Stimulated activated CD8-positive, alpha-beta memory T cell treated with anti-CD3 and anti-CD28 coated beads, Interleukin-2, amount 100 ng/mL, for 48 hours (primary cell): Measurements from ENCODE around the gene PPP1R26.
A peak's percentile ranks its signal among the peaks of the same experiment; 100 is the strongest.
"Not testable (repeated sequence)": the region's sequence is repeated elsewhere in the genome, so short reads cannot be mapped to it uniquely, and the experiment has no call there.

Source experiments
- DNase-seq, 2 donors: peaks; one replicate each; pipeline ENCODE4 v3.0.0-alpha.2; 2020; ENCODE audit warnings: low read depth in 2 of 2

PPP1R26 gene

DNA sequence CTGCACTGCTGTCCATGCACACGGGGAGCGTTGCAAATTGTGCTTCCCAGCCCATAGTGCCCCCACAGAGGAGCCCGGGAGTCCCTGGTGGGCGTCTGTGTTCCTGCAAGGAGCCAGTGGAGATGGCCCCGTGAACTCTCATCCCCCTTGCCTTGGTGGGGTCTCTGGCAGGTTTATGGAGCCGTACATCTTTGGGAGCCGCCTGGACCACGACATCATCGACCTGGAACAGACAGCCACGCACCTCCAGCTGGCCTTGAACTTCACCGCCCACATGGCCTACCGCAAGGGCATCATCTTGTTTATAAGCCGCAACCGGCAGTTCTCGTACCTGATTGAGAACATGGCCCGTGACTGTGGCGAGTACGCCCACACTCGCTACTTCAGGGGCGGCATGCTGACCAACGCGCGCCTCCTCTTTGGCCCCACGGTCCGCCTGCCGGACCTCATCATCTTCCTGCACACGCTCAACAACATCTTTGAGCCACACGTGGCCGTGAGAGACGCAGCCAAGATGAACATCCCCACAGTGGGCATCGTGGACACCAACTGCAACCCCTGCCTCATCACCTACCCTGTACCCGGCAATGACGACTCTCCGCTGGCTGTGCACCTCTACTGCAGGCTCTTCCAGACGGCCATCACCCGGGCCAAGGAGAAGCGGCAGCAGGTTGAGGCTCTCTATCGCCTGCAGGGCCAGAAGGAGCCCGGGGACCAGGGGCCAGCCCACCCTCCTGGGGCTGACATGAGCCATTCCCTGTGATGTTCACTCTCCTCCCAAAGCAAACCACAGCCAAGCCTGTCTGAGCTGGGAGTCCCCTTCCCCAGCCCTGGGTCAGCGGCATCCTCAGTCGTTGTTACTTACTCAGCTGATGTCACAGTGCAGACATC lies 24.0 kb downstream of the PPP1R26 start:
- no peak for DNase-seq

DNA sequence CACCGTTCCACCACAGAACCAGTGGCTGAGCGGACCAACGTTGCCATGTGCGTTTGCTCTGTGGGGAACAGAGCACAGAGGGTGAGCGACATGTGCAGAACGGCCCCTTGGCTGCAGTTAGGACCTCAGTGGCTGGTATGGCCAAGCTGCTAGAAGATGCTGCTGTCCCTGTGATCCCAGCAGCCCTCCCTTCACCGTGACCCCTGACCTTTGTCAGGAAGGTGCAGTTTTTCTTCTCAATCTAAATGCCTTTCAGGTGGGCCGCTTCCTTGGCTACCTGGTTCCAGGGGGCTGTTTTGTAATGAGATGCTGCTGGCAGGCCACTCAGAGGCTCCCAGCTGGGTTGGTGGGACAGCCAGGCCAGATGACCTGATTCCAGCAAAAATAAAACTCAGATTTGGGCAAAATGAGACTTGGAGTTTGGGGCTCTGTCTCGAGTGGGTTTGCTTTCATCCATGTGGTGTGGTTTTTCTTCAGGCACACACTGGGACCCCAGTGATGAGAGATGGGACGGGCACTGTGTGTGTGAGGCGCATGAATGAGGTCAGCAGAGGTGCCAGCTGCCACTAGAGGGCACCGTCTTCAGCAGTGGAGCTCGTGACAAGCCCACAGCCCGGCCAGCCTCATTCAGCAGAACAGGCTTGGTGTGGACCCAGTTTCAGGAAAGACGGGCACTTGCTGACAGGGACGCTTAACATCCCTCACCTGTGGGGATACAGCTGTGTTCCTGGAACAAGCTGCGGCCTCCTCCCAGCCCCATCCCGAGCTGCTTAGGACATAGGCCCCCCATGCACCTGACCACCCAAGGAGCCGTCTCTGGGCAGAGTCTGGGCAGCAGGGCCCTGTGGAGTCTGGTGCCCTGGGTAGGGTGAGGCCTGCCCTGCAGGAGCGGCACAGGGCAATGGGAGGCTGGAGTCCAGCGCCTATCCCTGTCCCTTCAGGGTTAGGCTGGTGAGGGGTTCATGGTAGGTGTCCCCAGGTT lies 25.0 kb downstream of the PPP1R26 start:
- DNase-seq, result peak; percentile 39 to 44

DNA sequence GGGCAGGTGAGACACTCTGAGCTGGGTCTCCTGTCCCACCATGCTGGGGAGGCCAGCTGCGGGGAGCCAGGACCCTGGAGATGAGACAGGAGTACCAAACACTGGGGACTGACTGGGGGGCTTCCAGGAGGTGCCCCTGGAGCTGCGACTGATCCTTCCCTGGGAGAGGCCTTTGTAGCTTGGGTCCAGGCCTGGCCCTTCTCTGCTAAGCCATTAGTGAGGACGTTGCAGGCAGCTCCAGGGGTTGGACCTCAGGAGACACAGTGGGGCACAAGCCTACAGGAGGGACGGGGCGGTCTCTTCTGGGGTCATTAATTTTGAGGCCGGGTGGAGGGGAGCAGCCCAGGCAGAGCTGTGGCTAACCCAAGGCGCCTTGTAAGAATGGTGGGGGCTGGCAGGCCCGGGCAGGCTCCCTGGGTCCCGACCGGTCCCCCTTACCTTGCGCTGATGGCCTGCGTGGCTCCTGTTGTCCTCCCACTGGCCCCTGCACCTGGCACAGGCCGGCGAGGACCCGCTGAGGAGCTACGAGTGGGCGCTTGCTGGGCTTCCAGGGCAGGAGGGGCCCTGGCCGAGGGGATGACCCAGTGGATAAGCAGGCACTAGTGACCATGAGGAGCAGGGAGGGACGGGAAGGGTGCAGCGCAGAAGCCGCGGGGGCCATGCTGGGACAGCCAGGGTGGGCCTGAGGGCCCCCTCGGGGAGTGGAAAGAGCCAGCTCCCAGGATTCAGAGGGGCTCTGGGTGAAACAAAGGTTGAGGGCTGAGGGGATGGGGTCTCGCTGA lies 26.0 kb downstream of the PPP1R26 start:
- DNase-seq, result no peak

DNA sequence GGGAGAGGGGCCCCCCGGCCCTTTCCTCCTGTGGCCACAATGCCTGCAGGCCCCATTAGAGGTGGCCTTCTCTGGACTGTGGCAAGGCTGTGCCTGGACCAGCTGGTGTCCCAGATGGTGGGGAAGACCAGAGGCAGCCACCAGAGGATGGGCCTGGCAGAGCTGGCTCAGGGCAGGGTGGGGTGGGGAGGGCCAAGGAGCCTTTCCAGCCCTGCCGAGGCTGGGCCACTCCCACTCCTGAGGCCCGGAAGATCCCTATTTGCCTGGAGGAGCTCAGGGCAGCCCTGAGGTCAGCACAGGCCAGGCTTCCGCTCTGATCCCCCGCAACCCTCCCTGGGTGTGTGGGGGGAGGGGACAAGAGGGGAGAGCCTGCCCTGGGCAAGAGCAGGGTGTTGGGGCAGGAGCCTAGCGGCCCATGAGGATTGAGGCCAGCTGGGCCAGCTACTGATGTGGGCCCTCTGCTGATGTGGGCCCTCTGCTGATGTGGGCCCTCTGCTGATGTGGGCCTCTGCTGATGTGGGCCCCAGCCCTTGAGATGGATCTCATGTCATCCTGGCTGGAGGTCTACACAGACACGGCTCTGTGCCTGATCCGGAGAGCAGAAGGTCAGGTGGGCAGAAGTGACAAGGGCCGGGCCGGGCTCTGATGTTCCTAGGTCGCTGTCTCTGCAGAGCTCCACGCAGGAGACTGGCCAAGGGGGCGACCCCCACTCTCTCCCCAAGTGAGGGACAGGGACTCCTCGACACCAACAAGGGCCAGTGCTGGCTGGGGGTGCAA lies 26.9 kb downstream of the PPP1R26 start:
- DNase-seq, result no peak

DNA sequence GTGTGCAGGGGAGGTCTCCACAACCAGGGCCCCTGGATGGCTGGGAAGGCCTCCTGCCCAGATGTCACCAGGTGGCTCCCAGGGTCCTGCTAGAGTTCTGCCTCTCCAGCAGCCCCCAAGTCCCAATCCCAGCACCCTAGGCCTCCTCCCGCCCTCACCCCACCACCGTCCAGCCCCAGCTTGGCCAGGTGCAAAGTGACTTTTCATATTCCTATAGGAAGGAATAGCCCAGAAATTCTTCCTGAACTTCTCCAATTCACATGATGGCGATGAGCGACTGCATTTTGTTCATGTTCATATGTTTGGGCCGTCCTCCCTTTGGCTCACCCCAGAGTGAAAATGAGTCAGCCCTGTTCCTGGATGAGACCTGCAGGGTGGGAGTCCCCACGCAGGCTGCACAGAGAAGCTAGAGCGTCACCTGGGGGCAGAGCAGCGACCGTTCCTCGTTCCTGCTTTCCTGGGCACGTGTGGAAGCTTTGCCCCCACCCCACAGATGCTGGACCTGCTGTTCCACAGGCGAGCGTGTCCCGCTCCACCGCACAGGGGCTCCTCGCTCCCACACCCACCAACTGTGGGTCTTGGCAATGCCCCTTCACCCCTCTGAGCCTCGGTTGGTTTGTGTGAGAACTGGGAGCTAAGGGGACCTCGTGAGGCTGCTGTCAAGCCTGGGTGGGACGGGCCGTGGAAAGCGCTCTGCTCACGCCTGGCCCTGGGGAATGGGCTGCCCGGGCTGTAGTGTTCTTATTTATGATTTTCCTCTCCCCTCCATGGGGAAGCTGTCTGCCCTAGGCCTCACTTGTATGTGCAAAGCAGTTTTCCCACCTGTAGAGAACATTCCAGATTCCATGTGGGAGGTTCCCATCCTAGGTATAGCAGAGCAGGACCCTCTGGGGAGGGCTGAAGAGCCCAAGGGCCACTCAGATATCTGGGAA lies 27.8 kb downstream of the PPP1R26 start:
- no peak for DNase-seq

DNA sequence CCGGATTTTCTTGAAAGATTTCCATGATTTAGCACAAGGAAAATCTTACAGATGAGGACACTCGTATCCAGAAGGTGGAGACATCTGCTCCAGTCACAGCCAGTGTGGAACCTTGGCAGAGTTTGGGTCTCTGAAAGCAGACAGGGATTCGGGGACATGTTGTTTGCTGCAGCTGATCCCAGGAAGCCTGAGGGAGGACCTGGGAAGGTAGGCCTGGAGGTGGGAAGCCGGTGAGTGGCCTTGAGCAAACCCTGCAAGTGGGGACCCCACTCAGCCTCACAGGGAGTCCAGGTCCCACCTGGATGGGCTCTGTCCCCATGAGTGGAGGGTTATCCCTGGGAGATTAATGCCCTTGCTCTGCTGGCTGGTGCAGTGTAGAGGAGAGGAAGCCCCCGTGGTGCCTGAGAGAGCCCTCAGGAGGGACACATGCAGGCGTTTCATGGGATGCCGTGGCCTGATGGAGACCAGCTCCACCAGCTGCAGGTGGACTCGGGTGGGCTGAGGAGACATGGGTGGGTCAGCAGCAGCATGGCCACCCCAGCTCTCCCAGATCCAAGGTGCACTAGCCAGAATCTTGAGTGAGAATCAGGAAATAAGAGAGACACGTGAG lies 28.7 kb downstream of the PPP1R26 start:
- DNase-seq, result no peak

DNA sequence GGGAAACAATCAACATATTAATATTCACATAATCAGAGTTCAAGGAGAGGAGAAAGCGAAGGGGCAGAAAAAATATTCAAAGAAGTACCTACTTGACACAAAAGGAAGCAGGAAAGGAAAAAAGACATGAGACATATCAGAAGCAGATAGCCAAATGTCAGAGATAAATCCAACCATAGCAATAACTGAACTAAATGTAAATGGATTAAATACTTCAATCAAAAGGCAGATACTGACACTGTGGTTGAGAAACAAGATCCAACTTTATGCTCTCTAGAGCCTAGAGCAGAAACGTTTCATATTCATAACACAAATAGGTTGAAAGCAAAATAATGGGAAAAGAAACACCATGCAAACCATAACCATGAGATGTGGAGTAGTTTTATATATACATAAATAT lies 29.9 kb downstream of the PPP1R26 start:
- no peak for DNase-seq

DNA sequence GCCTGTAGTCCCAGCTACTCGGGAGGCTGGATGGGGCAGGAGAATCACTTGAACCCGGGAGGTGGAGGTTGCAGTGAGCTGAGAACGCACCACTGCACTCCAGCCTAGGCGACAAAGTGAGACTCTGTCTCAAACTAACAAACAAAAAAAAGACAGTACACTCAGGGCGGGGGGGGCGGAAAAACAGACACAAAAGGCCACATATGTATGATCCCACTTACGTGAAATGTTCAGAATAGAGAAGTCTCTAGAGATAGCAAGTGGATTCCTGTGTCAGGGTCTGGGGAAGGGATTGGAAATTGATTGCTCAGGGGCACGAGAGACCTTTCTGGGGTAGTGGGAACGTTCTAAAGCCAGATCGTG lies 32.6 kb downstream of the PPP1R26 start:
- no peak for DNase-seq

DNA sequence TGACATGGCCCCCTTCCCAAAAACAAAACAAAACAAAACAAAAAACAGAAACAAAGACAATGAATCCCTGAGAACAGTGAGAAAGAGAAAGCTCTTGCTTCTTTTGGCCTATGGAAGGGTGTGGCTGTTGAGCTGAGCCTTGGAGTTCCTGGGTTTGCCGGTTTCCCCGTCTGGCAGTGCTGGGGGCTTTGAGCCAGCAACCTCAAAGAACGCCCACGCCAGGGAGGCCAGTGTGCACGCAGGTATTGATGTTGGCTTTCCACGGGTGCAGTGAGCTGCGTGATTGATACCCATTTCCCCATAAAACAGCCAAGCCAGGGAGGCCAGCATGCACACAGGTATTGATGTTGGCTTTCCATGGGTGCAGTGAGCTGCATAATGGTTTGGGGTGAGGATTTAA lies 33.3 kb downstream of the PPP1R26 start:
- DNase-seq, result no peak

DNA sequence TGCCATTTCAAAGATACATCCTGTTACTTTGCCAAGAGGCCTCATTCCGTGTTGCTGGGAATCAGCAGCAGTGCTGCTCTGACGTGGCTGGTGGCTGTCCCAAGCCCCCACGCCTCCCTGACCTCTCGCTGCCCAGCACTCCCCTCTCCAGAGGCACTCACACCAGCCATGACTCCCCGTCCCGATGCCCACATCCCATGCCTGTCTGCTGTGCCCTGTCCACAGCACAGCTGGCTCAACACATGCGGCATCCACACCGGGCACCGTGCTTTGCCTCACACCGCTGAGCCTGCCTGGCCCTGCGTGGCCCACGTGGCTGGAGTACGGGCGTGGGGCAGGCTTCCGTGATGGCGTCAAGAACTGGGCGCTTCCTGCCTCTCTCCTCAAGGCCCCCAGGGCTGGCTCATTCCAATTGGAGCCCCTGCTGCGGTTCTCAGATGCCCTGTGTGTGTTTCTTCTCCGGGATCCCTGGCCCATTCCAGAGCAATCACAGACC lies 33.8 kb downstream of the PPP1R26 start:
- DNase-seq, result no peak

DNA sequence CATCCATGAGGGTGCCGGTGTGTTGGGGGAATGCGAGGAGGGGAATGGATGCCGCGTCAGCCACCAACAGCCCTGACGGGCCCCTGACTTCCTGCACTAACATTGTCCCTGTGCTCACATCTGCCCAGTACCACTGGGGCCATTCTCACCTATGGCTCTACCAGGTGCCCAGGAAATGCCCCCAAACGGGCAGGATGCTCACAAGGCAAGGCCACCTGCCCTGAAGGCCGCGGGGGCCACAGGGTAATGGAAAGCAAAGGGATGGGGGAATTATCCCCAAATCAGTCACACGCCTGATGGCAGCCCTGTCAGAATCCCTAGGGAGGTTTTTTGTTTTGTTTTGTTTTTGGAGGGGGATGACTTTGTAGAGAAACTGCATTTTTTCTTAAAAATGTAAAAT lies 34.3 kb downstream of the PPP1R26 start:
- not testable (repeated sequence) for DNase-seq

DNA sequence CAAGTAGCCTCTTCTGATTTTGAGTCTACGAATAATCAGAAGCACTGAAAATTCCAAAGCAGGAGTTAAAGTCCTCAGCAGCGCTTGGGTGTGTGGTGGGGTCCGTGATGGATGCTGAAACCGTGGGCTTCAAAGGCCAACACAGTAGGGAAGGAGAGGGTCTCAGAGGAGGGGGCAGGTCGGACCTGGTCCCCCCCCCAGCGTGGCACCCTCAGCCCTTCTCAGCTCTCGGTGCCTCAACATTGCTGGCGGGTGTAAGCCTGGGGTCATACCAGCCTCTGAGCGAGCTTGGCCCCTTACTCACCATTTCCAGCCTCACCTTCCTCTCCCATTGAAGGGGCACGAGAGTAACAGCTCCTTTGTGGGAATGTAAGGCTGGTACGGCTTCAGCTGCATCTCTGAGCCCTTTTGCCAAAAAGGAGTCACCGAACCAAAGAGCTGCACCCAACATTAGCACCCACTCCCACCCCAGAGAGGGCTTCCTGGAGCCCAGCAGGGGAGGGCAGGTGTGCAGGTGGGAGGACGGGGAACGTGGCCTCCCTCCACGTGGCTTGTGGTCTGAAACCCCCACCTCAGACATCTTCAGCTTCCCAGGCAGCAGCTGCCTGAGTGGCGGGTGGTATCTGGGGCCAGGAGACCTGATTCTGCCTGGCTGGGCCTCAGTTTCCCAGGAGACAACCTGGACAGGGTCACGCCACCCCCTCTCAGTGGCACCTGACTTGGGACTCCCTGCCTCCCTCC lies 34.9 kb downstream of the PPP1R26 start:
- DNase-seq, result no peak

DNA sequence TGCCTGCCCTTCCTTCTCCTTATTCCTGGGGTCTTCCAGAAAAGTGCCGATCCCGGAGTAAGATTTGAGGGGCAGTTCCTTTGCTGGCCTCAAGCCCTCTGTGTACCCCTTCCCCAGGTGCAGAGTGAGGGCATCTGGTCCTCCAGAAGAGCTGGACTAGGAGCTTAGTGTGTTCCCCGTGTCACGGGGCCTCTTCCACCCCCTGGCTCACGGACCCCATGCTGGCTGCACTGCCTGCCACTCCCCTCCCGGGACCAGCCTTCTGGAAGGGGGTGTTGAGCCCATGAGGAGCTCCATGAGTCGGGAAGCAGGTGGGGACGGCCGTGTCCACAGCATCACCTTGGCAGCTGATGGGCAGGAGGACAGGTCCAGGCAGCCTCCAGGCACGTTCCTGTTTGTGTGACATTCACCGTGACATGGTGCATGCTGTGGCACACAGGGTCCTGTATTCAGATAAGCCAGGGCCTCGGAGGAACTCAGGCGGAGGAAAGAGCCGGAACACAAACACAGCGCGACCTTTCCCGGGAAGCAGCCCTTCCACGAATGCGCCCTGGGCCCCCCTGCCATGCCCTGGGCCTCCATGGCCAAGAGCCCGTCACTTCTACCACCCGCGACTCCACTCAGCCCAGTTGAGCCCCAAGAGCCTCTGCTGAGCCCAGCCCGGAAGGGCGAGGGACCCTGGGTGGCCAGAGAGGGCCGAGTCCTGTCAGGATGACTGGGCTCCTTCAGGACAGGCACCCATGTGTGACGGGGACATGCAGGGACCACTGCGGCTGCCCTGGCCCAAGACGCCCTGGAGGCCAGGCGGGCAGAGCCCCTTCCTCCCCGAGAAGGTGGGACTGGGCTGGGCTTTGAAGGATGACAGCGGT lies 35.7 kb downstream of the PPP1R26 start:
- DNase-seq, result no peak

DNA sequence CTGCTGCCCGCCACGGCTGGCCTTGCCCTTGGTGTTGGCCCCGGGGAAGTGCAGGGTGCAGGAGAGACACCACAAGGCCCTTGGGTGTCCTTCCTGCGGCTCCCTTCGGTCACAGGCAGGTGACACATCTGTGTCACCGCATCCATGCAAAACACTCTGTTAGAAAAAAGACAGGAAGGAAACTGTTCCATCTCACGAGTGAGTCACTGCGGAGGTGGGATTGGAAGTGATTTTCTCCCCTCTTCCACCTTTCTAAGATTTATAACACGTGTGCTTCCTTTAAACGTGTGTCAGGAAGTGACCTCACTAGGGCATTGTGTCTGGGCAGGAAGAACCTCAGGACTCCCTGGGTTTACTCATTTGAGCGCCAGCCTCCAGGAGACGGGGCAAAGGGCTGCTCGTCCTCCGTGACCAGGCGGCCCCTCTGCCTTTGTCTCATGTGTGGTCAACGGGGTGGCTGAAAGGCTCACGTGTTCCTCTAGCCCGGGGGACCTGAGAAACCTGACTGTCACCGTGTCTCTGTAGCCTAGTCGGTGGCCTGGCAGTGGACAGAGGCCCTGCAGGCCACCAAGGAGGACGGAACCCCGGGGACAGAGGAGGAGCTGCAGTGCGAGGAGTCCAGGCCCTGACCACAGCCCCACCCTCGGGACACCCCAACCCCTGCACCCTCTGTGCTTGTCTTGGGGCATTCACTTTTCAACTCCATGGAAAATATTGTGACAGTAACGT lies 36.7 kb downstream of the PPP1R26 start:
- no peak for DNase-seq

DNA sequence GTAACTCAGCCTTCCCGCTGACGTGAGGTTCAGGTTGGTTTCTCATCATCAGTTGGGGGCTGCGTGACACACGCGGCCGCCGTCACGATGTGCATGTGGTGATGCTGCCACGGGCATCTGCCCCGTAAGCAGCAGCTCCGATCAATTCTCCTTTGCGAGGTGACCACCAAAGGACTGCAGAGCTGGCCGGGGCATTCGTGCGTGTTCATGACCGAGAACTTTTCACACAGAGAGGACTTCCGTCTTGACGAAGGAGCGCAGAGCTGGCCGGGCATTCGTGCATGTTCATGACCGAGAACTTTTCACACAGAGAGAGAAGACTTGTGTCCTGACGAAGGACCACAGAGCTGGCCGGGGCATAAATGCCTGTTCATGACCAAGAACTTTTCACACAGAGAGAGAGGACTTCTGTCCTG lies 37.8 kb downstream of the PPP1R26 start:
- no peak for DNase-seq

DNA sequence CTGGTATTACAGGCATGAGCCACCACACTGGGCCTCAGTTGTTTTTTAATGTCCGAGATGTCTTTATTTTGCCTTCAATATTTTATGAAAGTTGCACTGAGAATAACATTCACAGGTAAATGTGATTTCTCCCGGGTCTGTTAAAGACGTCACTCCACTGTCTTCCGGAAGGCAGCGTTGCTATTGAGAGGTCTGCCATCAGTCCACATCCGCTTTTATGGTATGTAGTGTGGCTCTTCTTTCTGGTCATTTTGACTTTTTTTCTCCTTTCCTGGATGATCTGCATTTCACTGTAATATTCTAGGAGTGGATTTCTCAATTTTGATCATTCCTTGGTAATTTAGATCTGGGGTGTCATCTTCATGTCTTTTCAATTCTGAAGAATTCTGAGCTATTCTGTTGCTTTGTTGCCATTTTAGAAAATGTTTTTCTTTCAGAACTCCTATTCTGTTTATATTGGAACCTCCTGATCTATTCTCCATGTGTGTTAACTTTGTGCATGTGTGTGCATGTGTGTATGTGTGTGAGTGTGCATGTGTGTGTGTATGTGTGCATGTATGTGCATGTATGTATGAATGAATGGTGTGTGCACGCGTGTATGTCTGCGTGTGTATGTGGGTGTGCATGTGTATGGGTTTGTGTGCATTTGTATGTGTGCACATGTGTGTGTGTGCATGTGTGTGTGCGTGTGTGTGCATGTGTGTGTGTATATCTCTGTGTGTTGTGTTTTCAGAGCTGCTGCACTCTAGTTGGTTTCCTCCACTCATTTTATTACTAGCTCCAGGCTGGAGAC lies 39.8 kb downstream of the PPP1R26 start:
- DNase-seq, result no peak
